ENCODE results near the gene DOK6.

DOK6 gene

GRCh38 chr18:69686861-69687260 lies 286.2 kb downstream of the DOK6 start:
- no peak for DNase-seq (ENCODE audit: low spot score)

GRCh38 chr18:69689121-69689759 lies 288.6 kb downstream of the DOK6 start:
- DNase-seq (ENCODE audit: low spot score) = no peak

- DNase-seq (ENCODE audit: low spot score) = no peak
Measured at GRCh38 chr18:69691008-69691760, 290.5 kb downstream of the DOK6 start.

GRCh38 chr18:69697069-69697468 lies 296.4 kb downstream of the DOK6 start:
- no peak for DNase-seq (ENCODE audit: low spot score)

GRCh38 chr18:69697689-69698088 lies 297.0 kb downstream of the DOK6 start:
- no peak for DNase-seq (ENCODE audit: low spot score)

- DNase-seq (ENCODE audit: low spot score) = no peak
Measured at GRCh38 chr18:69701305-69701704, 300.6 kb downstream of the DOK6 start.

GRCh38 chr18:69703461-69703860 lies 302.8 kb downstream of the DOK6 start:
- DNase-seq (ENCODE audit: low spot score) = no peak

GRCh38 chr18:69705987-69706386 lies 305.3 kb downstream of the DOK6 start:
- no peak for DNase-seq (ENCODE audit: low spot score)

- DNase-seq (ENCODE audit: low spot score) = no peak
Measured at GRCh38 chr18:69708844-69709243, 308.2 kb downstream of the DOK6 start.

GRCh38 chr18:69715191-69715795 lies 314.6 kb downstream of the DOK6 start:
- DNase-seq (ENCODE audit: low spot score) = no peak

- DNase-seq (ENCODE audit: low spot score) = no peak
Measured at GRCh38 chr18:69717586-69717985, 316.9 kb downstream of the DOK6 start.

GRCh38 chr18:69718912-69719547 lies 318.3 kb downstream of the DOK6 start:
- no peak for DNase-seq (ENCODE audit: low spot score)

- no peak for DNase-seq (ENCODE audit: low spot score)
Measured at GRCh38 chr18:69720422-69720821, 319.7 kb downstream of the DOK6 start.

GRCh38 chr18:69723434-69723833 lies 322.7 kb downstream of the DOK6 start:
- no peak for DNase-seq (ENCODE audit: low spot score)

- no peak for DNase-seq (ENCODE audit: low spot score)
Measured at GRCh38 chr18:69725009-69725408, 324.3 kb downstream of the DOK6 start.

GRCh38 chr18:69725855-69726508 lies 325.3 kb downstream of the DOK6 start:
- DNase-seq (ENCODE audit: low spot score) = no peak

- no peak for DNase-seq (ENCODE audit: low spot score)
Measured at GRCh38 chr18:69727912-69728572, 327.4 kb downstream of the DOK6 start.

- no peak for DNase-seq (ENCODE audit: low spot score)
Measured at GRCh38 chr18:69730664-69731063, 330.0 kb downstream of the DOK6 start.

- no peak for DNase-seq (ENCODE audit: low spot score)
Measured at GRCh38 chr18:69734536-69734935, 333.8 kb downstream of the DOK6 start.

GRCh38 chr18:69736730-69737129 lies 336.0 kb downstream of the DOK6 start:
- DNase-seq (ENCODE audit: low spot score) = no peak

- no peak for DNase-seq (ENCODE audit: low spot score)
Measured at GRCh38 chr18:69737851-69738250, 337.2 kb downstream of the DOK6 start.

- no peak for DNase-seq (ENCODE audit: low spot score)
Measured at GRCh38 chr18:69747388-69747787, 346.7 kb downstream of the DOK6 start.
